Bronchial epithelial cell (primary cell): ENCODE data around the gene USH1G. TPM values are rescaled to one million over a fixed set of nuclear protein-coding genes. Genes with fewer than 3 reads are reported as not detected.
A peak's percentile ranks its signal among the peaks of the same experiment; 100 is the strongest.

Experiments
- DNase-seq: peaks from one replicate; pipeline ENCODE4 v3.0.0-alpha.2; 2010; ENCODE audit warnings: low read depth
- FAIRE-seq: peaks from 2 replicates; lab custom pipeline; 2011; peaks lifted over from hg19 to GRCh38; lab: Jason Lieb, UNC
- H3K27me3 ChIP-seq: 2 replicates; pipeline ENCODE4 v1.5.1; 2011; ENCODE audit warnings: low read length; ENCODE audit not compliant: control insufficient read depth, insufficient read depth
- H3K36me3 ChIP-seq: 2 replicates; pipeline ENCODE4 v1.5.1; 2011; ENCODE audit warnings: low read length; ENCODE audit not compliant: control insufficient read depth, insufficient read depth
- H3K4me3 ChIP-seq: 2 replicates; pipeline ENCODE4 v1.5.1; 2011; ENCODE audit warnings: mild to moderate bottlenecking, low read depth, low read length, control low read depth
- CTCF ChIP-seq: IDR thresholded peaks from 2 replicates; pipeline ENCODE4 v1.5.1; 2011; ENCODE audit warnings: mild to moderate bottlenecking, moderate library complexity, low read length, control low read depth, inconsistent platforms; ENCODE audit not compliant: insufficient read depth, severe bottlenecking
- total RNA-seq: library from RNA; depleted of rRNA; stranded (reverse); fragments of >200 nt; gene quantifications from 2 replicates; pipeline ENCODE4 v1.2.1, GENCODE V29; 2014

USH1G gene
- total RNA-seq, 1 donor from 2014 or later, result 1.1 TPM

- TF ChIP-seq CTCF, result no peak
- FAIRE-seq (peak; percentile 36), DNase-seq (peak; percentile 68)
- H3K27me3 ChIP-seq, result peaks cover 13% of the 10 kb centered on the region
- H3K4me3 ChIP-seq, result no peak overlapping the region
- no peaks in the 10 kb centered on the region for H3K36me3 ChIP-seq
Measured at GRCh38 chr17:74898376-74898946, 24.6 kb downstream of the USH1G start.

GRCh38 chr17:74893936-74894671, 29.0 kb downstream of the USH1G start:
- peaks cover 27% of the 10 kb centered on the region for H3K27me3 ChIP-seq

GRCh38 chr17:74892974-74893911, 29.8 kb downstream of the USH1G start, which contains the start of gene FADS6:
TSS of gene FADS6 (minus strand) at chr17:74893633. CDS start at chr17:74893595, 38 bp downstream.
- Histone ChIP-seq H3K36me3 (no peaks in the 10 kb centered on the region), H3K27me3 (peaks cover 27% of the 10 kb centered on the region), H3K4me3 (peak within 1 kb of the TSS; percentile 15)
- no peak for FAIRE-seq
- no peak for TF ChIP-seq CTCF
- no peak for DNase-seq

More at GRCh38 chr17:74893936-74894671, 29.0 kb downstream of the USH1G start:
- DNase-seq, result no peak
- FAIRE-seq, result no peak
- TF ChIP-seq CTCF, result no peak
- Histone ChIP-seq H3K4me3 (no peak overlapping the region), H3K36me3 (no peaks in the 10 kb centered on the region)

- DNase-seq (no peak), FAIRE-seq (peak; percentile 28)
- Histone ChIP-seq H3K4me3 (no peak overlapping the region), H3K36me3 (no peaks in the 10 kb centered on the region), H3K27me3 (peaks cover 27% of the 10 kb centered on the region)
- TF ChIP-seq CTCF, result no peak
Measured at GRCh38 chr17:74892013-74892841, 30.8 kb downstream of the USH1G start.

GRCh38 chr17:74890554-74890953, 32.5 kb downstream of the USH1G start:
- Histone ChIP-seq H3K4me3 (no peak overlapping the region), H3K27me3 (peaks cover 26% of the 10 kb centered on the region), H3K36me3 (no peaks in the 10 kb centered on the region)
- TF ChIP-seq CTCF, result no peak
- DNase-seq, result no peak
- peak; percentile 7 for FAIRE-seq
